Muscle of back (tissue), 11 donors: Measurements from ENCODE around the gene ZBTB32. TPM values are rescaled to one million over a fixed set of nuclear protein-coding genes. Genes with fewer than 3 reads are reported as not detected.

Source experiments
- DNase-seq, 3 donors: peaks; one replicate each; pipeline versions ENCODE4 v3.0.0 to v3.0.0-alpha.2; 2013
- polyA plus RNA-seq, 10 donors: library from polyadenylated mRNA; unstranded; fragments of 120-200 nt; gene quantifications; one replicate each; pipeline ENCODE4 v1.2.1, GENCODE V29; 2013; ENCODE audit not compliant: insufficient read length in 10 of 10

The ZBTB32 gene
- polyA plus RNA-seq, 10 donors, result 0.08 to 0.59 (median 0.25) TPM; not detected in 5

DNA sequence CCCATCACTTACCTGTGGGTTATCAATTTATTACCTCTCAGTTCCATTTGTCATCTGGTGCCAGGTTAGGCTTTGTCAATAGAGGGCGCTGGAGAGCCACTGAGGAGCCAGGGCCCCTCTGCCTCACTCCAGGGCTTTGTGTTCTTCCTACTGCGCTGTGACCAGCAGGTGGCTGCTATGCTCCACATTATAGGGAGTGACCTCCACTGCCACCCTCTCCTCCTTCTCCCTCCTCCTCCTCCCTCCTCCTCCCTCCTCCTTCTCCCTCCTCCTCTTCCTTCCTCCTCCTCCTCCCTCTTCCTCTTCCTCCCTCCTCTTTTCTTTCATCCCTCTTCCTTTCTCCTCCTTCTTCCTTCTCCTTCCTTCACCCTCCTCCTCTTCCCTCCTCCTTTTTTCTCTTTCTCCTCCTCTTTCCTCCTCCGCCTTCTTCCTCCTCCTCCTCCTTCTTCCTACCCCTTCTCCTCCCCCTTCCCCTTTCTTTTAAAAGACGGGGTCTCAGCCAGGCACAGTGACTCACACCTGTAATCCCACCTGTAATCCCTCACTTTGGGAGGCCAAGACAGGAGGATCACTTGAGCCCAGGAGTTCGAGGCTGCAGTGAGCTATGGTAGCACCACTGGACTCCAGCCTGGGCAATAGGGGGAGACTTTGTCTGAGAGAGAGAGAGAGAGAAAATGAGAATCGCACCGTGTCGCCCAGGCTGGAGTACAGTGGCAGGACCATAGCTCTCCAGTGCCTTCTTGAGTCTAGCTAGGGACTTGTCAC is 10.3 kb upstream of the ZBTB32 start:
- peak; percentile 77 to 88 (median 85) for DNase-seq

DNA sequence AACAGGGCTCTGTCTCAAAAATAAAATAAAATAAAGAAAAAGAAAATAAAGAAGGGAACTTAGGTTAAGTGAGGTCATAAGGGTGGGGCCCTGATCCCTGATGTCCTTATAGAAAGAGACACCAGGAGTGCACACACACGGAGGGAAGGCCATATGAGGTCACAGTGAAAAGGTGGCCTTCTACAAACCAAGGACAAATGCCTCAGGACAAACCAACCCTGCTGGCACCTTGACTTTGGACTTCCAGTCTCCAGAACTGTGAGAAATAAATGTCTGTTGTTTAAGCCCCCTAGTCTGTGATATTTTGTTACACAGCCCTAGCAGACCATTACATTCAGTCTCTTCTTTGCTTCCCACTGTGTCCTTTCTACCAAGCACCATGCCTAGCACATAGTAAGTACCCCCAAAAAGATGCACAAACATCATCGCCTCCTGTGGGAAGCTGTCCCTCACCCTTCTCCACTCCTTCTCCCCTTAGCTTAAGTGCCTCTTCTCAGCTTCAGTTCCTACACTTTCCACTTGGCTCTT is 8.4 kb upstream of the ZBTB32 start:
- no peak for DNase-seq

- DNase-seq, result no peak
Observed at GRCh38 chr19:35696835-35697234, 7.5 kb upstream of the ZBTB32 start.

DNA sequence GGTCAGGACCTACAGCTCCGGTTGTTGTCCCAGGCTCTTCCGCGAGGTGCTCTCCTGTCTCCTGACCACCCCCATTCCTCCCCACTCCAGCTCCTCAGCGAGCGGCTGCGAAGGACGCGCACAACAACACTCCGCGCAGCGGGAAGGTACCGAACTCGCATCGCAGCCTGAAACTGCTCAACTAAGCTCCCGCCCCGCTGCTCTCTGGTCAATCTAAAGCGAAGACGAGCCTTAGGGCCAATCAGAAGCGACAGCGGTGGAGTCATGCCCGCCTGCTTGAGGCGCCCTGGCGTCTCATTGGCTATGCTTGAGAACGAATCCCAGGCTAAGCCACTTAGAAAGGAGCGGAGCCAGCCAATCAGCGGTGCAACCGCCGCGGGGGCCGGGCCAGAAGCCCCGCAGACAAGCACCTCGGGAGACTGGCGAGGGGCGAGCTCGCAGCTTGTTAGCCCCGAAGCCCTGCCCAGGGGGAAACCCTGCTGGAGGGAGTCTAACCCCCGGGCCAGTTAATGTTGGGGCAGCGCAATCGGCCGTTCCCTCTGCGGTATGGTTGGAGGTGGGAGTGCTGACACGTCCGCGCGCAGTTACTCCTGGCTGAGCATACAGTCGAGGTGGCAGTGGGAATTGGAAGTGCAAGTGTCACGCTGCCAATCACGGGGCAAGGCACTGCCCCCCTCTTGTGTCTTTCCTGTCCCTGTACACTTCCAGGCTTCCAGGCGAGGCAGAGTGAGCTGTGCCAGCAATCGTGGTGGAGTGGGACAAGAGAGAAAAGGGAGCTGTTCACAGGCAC is 1.9 kb upstream of the ZBTB32 start:
- peak; percentile 95 to 97 (median 96) for DNase-seq

- no peak for DNase-seq
Observed at GRCh38 chr19:35703343-35703742, 1.0 kb upstream of the ZBTB32 start.

- DNase-seq, result no peak
Observed at GRCh38 chr19:35708391-35708790, 4.0 kb downstream of the ZBTB32 start.

DNA sequence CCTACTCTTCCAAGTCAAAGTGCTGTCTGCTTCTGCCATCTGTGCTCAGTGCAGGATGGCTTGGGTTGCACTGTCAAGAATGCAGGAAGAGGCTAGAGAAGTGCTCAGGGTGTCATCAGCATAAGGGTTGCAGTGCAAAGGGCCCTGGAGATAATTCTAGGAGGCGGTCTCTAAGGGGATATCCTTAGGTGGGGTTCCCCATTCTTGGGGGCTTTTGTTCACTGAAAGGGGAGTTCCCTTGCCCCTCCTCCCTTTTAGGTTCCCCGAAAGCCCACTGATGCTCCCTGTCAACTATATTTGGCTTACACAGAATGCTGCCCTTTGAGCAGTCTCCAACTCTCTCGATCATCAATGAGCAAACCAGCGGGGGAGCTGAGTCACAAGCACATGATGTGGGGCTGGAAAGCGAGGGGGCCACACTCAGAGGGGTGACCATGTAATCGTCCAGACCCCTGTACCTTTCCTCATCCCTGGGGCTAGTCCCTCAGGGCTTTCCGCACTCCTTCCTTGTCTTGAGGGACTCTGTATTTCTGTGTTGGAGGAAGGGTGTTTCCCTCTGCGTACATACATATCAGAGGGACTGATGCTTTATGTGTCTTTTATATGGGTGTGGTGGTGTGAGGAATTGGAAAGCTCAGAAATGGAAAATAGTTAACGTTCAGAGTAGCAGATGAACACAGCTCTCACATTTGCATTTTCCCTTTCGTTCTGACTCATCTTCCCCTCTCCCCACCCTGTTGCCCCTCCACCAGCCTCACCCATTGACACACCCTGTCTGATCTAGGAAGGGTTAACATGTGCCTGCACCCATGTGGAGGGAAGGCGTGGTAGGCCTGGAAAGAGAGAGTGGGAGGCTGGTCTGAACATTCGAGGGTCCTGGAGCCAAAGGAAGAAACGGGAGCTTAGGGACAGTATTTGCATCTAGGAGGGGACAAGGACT is 6.7 kb downstream of the ZBTB32 start:
- DNase-seq, result no peak

- no peak for DNase-seq
Observed at GRCh38 chr19:35712567-35713505, 8.5 kb downstream of the ZBTB32 start.

GRCh38 chr19:35713506-35713850 is 9.1 kb downstream of the ZBTB32 start:
- no peak for DNase-seq

DNA sequence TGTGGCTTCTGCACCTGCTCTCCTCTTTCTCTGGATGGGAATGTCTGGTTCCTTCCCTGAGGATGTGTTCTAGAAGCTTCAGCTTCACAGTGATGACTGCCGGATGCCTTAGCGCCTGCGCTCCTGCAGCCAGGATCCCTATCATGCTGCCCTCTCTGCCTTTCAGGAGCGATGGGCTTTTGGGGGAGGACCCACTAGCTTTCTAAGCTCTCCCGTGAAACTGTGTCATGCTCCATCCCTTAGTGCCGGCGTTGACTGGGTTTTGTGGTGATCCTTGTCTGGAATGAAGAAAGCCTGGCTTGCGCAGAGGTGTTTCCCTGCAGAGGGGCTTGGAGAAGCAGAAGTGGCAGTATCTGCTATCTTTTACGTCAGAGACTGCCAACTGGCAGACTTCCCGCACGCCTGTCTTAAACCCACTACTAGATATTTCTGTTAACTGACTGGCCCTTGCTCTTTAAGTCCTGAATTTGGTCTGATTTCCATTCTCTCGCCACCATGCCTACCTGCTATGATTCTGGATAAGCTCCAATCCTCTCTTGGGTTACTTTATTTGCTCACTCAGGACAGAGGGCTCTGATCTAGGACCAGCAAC is 9.6 kb downstream of the ZBTB32 start:
- DNase-seq, result no peak

DNA sequence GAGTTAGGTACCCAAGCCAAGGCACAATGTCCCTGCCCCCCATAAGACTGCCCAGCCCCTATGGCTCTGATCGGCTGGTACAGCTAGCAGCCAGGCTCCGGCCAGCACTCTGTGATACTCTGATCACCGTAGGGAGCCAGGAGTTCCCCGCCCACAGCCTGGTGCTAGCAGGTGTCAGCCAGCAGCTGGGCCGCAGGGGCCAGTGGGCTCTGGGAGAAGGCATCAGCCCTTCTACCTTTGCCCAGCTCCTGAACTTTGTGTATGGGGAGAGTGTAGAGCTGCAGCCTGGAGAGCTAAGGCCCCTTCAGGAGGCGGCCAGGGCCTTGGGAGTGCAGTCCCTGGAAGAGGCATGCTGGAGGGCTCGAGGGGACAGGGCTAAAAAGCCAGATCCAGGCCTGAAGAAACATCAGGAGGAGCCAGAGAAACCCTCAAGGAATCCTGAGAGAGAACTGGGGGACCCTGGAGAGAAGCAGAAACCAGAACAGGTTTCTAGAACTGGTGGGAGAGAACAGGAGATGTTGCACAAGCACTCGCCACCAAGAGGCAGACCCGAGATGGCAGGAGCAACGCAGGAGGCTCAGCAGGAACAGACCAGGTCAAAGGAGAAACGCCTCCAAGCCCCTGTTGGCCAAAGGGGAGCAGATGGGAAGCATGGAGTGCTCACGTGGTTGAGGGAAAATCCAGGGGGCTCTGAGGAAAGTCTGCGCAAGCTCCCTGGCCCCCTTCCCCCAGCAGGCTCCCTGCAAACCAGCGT is 10.4 kb downstream of the ZBTB32 start:
- no peak for DNase-seq

DNA sequence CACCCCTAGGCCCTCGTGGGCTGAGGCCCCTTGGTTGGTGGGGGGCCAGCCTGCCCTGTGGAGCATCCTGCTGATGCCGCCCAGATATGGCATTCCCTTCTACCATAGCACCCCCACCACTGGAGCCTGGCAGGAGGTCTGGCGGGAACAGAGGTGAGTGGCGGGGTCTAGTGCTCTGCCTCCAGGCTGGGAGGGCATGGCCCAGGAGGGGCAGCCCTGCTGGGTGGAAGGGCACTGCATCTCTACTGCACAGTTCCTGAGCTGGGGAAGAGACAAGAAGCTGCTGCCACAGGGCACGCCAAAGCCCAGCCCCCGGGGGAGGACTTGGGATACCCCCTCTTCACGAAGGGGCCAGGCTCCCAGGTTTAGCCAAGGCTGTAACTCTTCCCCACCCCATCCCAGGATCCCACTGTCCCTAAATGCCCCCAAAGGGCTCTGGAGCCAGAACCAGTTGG is 11.0 kb downstream of the ZBTB32 start:
- DNase-seq, result no peak

DNA sequence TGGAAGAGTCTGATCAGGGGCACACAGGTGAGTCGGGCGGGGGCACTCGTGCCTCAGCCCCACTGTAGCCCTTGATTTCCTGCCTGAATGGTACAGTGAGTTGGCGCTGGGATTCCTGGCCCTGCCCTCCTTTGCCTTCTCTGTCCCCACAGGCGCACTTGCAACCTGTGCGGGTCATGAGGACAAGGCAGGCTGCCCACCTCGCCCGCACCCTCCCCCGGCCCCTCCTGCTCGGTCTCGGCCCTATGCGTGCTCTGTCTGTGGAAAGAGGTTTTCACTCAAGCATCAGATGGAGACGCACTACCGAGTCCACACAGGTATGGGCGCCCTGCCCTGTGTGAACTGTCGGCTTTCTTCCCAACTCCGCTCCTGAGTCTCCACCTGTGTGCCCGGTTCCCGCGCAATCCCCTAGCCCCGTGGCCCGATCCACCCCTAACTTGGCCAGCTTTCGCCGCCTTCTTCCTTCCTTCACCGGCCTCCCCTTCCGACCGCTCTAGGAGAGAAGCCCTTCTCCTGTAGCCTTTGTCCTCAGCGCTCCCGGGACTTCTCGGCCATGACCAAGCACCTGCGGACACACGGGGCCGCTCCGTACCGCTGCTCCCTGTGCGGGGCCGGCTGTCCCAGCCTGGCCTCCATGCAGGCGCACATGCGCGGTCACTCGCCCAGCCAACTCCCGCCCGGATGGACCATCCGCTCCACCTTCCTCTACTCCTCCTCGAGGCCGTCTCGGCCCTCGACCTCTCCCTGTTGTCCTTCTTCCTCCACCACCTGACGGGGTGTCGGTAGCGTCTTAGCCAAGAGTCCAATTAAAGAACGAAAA is 11.8 kb downstream of the ZBTB32 start:
- peak in 1 of 3 donors; percentile 68 for DNase-seq

GRCh38 chr19:35716801-35717664 is 12.7 kb downstream of the ZBTB32 start:
- DNase-seq, result peak; percentile 74 to 99 (median 89)

- DNase-seq, result peak in 2 of 3 donors; percentile 96
Observed at GRCh38 chr19:35717665-35718344, 13.4 kb downstream of the ZBTB32 start, which contains the start of gene KMT2B. Gene KMT2B (plus strand): TSS chr19:35718003. CDS start chr19:35718019, 16 bp downstream.

GRCh38 chr19:35718345-35719041 is 14.1 kb downstream of the ZBTB32 start:
- DNase-seq, result peak in 1 of 3 donors; percentile 54
